OCI-LY7 (cell line): ENCODE measurements around the gene MACROD1. TPM values are rescaled to one million over a fixed set of nuclear protein-coding genes. Genes with fewer than 3 reads are reported as not detected.

Experiments used
- BruUV-seq: library from RNA; stranded (reverse); fragments of 400-500 nt; replicated peaks from 2 replicates; lab custom pipeline; 2021; lab: Mats Ljungman, UMichigan
- CTCF ChIA-PET: fragments of 300-600 bp; sonication (Branson Sonifier 250); formaldehyde crosslinking; loops from one replicate; lab custom pipeline; 2022; ENCODE audit warnings: antibody characterized with exemption; ENCODE audit not compliant: unreplicated experiment; lab: Charles Lee
- POLR2A ChIA-PET: fragments of 300-600 bp; sonication (Branson Sonifier 250); formaldehyde crosslinking; loops from one replicate; lab custom pipeline; 2022; ENCODE audit warnings: antibody characterized with exemption; lab: Charles Lee
- DNase-seq: peaks from one replicate; pipeline ENCODE4 v3.0.0-alpha.2; 2015; ENCODE audit warnings: low spot score
- H2AFZ ChIP-seq: fragments of 200-600 bp; sonication (generic), shearing (Covaris generic); 2 replicates; pipeline ENCODE4 v1.6.1; 2014; ENCODE audit warnings: mild to moderate bottlenecking, antibody characterized with exemption, low read length, moderate library complexity
- H3K27ac ChIP-seq: fragments of 200-600 bp; sonication (generic); 2 replicates; pipeline ENCODE4 v1.5.1; 2014; ENCODE audit warnings: mixed run types, low read depth, mild to moderate bottlenecking, moderate library complexity, low read length, inconsistent platforms; ENCODE audit not compliant: poor library complexity, severe bottlenecking
- H3K36me3 ChIP-seq: fragments of 200-600 bp; sonication (generic); 2 replicates; pipeline ENCODE4 v1.6.1; 2014; ENCODE audit warnings: mild to moderate bottlenecking, antibody characterized with exemption, low read length, moderate library complexity, mixed read lengths; ENCODE audit not compliant: insufficient read depth
- H3K4me1 ChIP-seq: fragments of 200-600 bp; sonication (generic); 2 replicates; pipeline ENCODE4 v1.5.1; 2014; ENCODE audit warnings: mild to moderate bottlenecking, low read length; ENCODE audit not compliant: insufficient read depth, poor library complexity, severe bottlenecking
- H3K4me2 ChIP-seq: fragments of 200-600 bp; sonication (generic); 2 replicates; pipeline ENCODE4 v1.6.1; 2014; ENCODE audit warnings: mild to moderate bottlenecking, low read length
- H3K4me3 ChIP-seq: fragments of 200-600 bp; sonication (generic); 2 replicates; pipeline ENCODE4 v1.5.1; 2014; ENCODE audit warnings: mild to moderate bottlenecking, low read depth, low read length; ENCODE audit not compliant: poor library complexity, severe bottlenecking
- H3K79me2 ChIP-seq: fragments of 200-600 bp; sonication (generic); 2 replicates; pipeline ENCODE4 v1.6.1; 2016; ENCODE audit warnings: low read depth, mild to moderate bottlenecking, low read length, moderate library complexity, mixed read lengths; ENCODE audit not compliant: insufficient read depth
- H3K9me2 ChIP-seq: fragments of 200-600 bp; sonication (generic); 2 replicates; pipeline ENCODE4 v1.6.1; 2016; ENCODE audit warnings: mild to moderate bottlenecking, low read length, mixed read lengths; ENCODE audit not compliant: insufficient read depth
- H3K9me3 ChIP-seq: fragments of 200-600 bp; sonication (generic); 2 replicates; pipeline ENCODE4 v1.6.1; 2014; ENCODE audit warnings: mild to moderate bottlenecking, mixed run types, low read length, mixed read lengths
- H4K20me1 ChIP-seq: fragments of 200-600 bp; sonication (generic); 2 replicates; pipeline ENCODE4 v1.6.1; 2014; ENCODE audit warnings: mild to moderate bottlenecking, antibody characterized with exemption, low read length, moderate library complexity, mixed read lengths; ENCODE audit not compliant: insufficient read depth
- CTCF ChIP-seq: fragments of 200-600 bp; sonication (generic); conservative IDR thresholded peaks from 2 replicates; pipeline ENCODE4 v1.5.1; 2014; ENCODE audit warnings: mild to moderate bottlenecking, antibody characterized with exemption, low read length, moderate library complexity, mixed read lengths
- EZH2phosphoT487 ChIP-seq: fragments of 200-600 bp; sonication (generic); IDR thresholded peaks from 2 replicates; pipeline ENCODE4 v1.6.1; 2018; ENCODE audit warnings: low read depth, borderline replicate concordance, mild to moderate bottlenecking, mixed run types, antibody characterized with exemption, low read length, moderate library complexity, mixed read lengths
- intact Hi-C: fragments of 100-400 bp; cut with micrococcal nuclease; formaldehyde crosslinking; loops from one replicate; pipeline ENCODE4 v1.10.0; 2022; ENCODE audit not compliant: unreplicated experiment
- total RNA-seq, 2 experiments: library from RNA; depleted of rRNA in 1 of 2; stranded (reverse); fragments of >200 nt in 1 of 2; shearing (Covaris generic) in 1 of 2; gene quantifications; 2 replicates each; pipeline ENCODE4 v1.2.3, GENCODE V29; 2014 to 2022

The MACROD1 gene
- total RNA-seq, 2 experiments from 2014 or later = 14.7 to 25.4 TPM

DNA sequence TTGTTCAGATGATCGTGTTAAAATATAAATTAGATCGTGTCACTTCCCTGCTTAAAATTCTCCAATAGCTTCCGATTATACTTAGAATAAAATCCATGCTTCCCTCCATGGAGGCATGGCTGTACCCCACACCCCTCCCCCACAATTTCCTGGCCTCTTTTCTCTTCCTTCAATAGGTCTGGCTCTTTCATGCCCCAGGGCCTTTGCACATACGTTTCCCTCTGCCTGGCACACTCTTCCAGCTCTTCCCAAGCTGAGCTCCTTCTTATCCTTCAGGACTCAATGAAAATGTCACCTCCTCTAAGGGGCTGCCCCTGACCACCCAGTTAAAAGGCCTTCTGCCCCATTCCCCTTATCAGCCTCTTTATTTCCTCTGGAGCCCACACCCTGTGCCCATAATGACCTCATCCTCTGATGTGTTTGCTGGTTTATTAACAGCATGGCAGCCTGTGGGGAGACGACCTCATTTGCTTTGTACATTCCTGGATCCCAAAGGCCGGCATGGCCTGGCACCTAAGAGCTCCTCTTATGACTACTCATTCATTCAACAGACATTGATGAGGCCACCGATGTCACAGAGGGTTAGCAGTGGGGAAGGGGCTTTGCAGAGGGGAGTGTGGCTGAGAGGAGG is 139.2 kb downstream of the MACROD1 start:
- H2AFZ ChIP-seq = no peak overlapping the region
- POLR2A ChIA-PET = no interaction called here
- no peaks in the 10 kb centered on the region for H3K79me2 ChIP-seq
- peaks cover 15% of the 10 kb centered on the region for H3K4me1 ChIP-seq
- H3K9me2 ChIP-seq = no peaks in the 10 kb centered on the region
- no peak overlapping the region for H3K27ac ChIP-seq
- no peaks in the 10 kb centered on the region for H4K20me1 ChIP-seq
- no peak overlapping the region for H3K4me3 ChIP-seq
- H3K4me2 ChIP-seq = no peak overlapping the region
- DNase-seq = no peak
- H3K9me3 ChIP-seq = no peaks in the 10 kb centered on the region
- no peaks in the 10 kb centered on the region for H3K36me3 ChIP-seq
- intact Hi-C loops = no loop called here
- CTCF ChIA-PET = interaction anchor here (0.5 kb wide), 1 partner anchor 28 kb away, joined by 3 read pairs; no protein-coding TSS in a partner anchor
- no peak for TF ChIP-seq CTCF
- no peak for TF ChIP-seq EZH2phosphoT487
- no TSS peak for BruUV-seq

- H3K4me3 ChIP-seq = no peak overlapping the region
- no TSS peak for BruUV-seq
- H3K4me2 ChIP-seq = no peak overlapping the region
- H2AFZ ChIP-seq = no peak overlapping the region
- no peaks in the 10 kb centered on the region for H3K9me3 ChIP-seq
- H3K36me3 ChIP-seq = no peaks in the 10 kb centered on the region
- peaks cover 15% of the 10 kb centered on the region for H3K4me1 ChIP-seq
- no peaks in the 10 kb centered on the region for H3K9me2 ChIP-seq
- no peaks in the 10 kb centered on the region for H4K20me1 ChIP-seq
- TF ChIP-seq EZH2phosphoT487 (no peak), CTCF (no peak)
- H3K79me2 ChIP-seq = no peaks in the 10 kb centered on the region
- DNase-seq = no peak
- intact Hi-C loops = no loop called here
- ChIA-PET POLR2A (interaction anchor here (0.6 to 1.0 kb wide), 2 partner anchors 9 to 288 kb away, joined by 3 to 4 read pairs; no protein-coding TSS in a partner anchor), CTCF (no interaction called here)
- no peak overlapping the region for H3K27ac ChIP-seq
Observed at GRCh38 chr11:64025205-64025604, 140.7 kb downstream of the MACROD1 start.
